ENCODE data around the gene CSRP2.

CSRP2 gene

DNA sequence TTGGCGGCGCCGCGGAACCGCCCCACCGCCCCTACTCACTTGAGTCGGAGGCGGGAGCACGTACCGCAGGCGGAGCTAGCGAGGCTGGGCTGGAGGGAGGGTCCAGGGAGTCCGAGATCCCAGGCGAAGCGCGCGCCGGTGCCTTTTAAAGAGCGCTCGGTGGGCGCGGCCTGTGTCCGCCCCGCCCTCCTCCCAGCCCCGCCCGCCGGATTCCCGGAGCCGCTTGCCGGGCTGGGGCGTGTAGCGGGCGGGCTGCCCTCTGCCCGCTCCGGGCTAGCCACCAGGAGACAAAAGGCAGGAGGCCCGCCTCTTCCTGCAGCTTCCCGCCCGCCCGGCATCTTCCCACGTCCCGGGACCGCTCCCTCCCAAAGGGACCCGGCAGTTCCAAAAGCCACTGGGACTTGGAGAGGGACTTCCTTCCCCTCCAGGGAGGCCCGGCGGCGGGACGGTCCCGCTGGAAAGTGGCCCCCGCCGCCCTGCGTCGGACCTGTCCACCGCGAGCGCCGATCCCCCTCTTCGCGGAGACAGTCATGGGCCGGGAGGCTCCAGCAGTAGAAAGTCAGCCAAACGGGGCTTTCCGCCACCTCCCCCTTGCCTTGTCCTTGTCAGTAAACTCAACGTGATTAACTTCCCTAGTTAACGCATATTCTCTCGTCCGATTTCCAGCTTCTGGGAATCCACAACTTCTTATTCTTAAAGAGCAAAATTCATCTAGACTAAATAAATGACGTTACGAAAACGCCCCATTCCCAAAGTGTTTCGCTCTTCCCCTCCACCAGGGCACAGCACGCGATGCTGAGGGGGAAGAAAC, at the start of gene CSRP2:
Gene CSRP2 (minus strand): TSS at position 121 of the 811 bp plus-strand sequence. CDS start 12,759 bp downstream, outside the sequence.
- peak; percentile 97 for DNase-seq
- in situ Hi-C loops (cut with HindIII; ENCODE audit: low pct_ligation_motif_present, low pct_unique_long_range_greater_than_20kb, low sequenced_read_pairs) = no loop called here

DNA sequence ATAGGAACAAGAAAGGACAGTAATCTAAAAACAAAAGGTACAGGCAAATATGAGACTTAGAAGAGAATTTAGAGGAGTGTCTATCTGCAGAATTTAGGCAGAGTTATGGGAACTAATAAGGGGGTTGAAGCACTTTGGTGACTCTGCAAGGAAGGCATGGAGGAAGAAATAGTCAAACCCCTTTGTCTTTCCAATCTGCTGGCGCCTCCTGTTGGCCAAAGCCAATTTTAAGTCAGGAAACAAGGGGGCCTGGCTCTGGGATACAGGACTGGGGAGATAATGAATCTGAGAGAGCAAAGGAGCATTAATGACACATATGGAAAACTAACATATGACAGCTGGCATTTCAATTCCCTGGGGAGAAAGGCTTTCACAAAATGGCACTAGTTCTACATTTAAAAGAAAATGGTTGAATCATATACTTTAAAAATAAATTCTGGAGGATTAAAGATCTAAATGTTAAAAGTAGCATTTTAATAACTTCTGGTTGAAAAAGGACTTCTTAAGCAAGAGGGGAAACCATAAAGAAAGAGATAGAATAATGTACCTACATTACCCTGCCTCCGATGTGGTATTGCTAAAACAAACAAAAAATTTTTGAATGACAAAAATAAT, 48.5 kb upstream of the CSRP2 start:
- in situ Hi-C loops (cut with HindIII; ENCODE audit: low pct_ligation_motif_present, low pct_unique_long_range_greater_than_20kb, low sequenced_read_pairs) = no loop called here
- peak; percentile 76 for DNase-seq

DNA sequence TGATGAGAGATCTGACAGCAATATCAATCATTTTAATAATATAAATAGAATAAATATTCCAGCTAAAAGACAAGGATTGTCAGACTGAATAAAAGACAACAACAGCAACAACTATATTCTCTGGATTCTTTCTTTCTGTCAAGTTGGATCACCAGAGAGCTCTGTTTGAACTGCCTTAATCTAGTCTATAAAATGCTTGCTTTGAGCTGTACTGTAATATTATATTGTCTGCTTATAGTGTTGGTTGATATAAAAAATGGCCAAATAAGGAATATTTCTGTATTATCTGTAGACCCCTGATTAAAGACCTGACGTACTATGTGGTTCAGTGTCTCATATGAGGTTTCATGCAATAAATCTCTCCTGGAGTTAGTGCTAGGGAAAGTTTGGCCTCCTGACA, 46.3 kb upstream of the CSRP2 start:
- no peak for DNase-seq
- in situ Hi-C loops (cut with HindIII; ENCODE audit: low pct_ligation_motif_present, low pct_unique_long_range_greater_than_20kb, low sequenced_read_pairs) = no loop called here

DNA sequence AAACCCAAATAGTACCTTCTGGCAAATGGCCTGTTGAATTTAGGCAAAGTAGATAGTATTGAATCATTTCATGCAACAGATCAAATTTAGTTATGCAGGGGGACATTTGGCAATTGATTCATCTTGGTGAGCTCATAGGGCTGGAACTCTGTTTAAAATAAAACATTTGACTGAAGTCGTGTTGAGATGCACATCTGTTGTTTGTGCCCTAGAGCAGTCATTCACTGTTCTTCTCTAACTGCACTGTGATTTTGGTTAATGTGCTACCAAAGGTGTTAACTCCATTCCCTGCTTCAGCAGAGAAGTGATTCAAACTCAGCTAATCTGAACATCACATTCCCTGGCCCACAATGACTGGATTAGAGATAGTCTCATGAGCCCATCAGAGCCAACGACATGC, 44.0 kb upstream of the CSRP2 start:
- in situ Hi-C loops (cut with HindIII; ENCODE audit: low pct_ligation_motif_present, low pct_unique_long_range_greater_than_20kb, low sequenced_read_pairs) = no loop called here
- no peak for DNase-seq

DNA sequence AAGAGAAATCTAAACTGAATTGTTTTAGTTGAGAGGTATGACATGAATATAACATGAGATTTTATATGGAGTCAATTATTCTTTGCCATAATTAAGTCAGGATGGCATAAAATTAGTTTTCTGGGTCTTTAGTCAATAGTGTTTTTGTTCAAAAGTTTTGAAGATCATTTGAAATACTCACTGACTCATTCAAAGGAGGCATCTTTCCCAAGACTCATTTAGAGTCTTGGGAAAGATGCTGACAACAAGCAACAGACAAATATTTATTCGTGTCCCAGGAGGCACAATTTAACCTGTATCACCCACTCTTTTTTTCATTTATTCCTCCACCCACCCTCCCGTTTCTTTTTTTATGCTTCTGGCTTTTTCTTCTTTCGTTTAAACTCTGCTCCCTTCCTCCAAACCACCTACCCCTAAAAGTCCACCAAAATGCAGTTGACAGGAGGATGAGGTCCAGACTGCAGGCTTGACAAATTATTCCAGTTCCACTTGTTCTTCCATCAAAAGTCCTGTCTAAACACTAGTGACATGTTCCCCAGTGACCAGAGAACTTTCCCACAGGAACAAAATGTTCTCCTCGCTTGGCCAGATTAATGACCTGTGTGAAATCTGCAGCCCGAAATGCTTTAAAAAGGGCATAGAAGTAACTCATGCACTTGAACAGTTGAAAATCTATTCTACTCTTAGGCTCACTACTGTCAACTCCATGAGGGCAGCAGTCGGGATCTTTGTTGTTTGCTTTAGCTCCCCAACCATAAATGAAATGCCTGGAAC, 43.3 kb upstream of the CSRP2 start:
- in situ Hi-C loops (cut with HindIII; ENCODE audit: low pct_ligation_motif_present, low pct_unique_long_range_greater_than_20kb, low sequenced_read_pairs) = no loop called here
- DNase-seq = no peak

DNA sequence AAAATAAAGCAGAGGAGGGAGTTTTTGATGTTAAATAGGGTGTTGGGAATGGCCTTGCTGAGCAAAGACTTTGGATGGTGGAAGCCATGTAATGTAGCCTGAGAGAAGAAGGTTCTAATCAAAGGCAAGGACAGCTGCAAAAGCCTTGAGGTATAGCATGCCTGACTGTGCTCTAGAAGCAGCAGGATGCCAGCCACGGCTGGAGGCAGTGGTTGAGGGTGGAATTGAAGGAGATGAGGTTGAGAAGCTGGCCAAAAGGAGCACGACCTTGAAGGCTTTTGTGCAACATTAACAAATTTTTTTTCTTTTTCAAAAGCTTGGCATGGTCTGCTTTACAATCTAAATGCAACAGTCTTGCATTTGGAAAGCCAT, 42.3 kb upstream of the CSRP2 start:
- in situ Hi-C loops (cut with HindIII; ENCODE audit: low pct_ligation_motif_present, low pct_unique_long_range_greater_than_20kb, low sequenced_read_pairs) = no loop called here
- no peak for DNase-seq

DNA sequence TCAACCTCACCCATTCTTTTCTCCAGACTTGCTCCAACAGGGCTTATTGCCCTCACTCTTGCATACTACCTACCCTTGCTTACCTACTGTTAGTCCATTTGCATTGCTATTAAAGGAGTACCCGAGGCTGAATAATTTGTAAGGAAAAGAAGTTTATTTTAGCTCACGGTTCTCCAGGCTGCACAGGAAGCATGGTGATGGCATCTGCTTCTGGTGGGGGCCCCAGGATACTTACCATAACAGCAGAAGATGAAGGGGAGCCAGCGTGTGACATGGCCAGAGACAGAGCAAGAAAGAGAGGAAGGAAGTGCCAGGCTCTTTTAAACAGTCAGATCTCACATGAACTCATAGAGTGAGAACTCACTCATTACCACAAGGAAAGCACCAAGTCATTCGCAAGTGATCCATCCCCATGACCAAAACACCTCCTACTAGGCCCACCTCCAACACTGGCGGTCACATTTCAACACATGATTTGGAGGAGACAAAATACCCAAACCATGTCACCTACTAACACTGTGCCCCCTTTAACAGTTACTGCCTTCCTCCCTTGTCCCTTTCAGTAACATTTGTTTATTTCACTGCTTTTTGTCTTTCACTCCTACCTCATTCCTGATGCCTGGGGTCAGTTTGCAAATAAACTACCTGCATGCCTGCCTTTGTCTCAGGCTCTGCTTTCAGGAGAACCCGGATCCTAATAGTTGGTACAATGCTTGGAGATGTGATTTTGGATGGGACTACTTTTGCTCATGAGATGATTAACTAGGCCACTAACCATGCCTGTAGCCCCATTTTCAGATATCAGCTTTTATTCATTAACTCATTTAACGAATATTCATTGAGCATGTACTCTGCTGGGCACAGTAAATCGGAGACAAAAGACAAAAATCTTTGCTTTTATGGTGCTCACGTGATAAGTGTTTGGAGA, 41.6 kb upstream of the CSRP2 start:
- no peak for DNase-seq
- in situ Hi-C loops (cut with HindIII; ENCODE audit: low pct_ligation_motif_present, low pct_unique_long_range_greater_than_20kb, low sequenced_read_pairs) = no loop called here

DNA sequence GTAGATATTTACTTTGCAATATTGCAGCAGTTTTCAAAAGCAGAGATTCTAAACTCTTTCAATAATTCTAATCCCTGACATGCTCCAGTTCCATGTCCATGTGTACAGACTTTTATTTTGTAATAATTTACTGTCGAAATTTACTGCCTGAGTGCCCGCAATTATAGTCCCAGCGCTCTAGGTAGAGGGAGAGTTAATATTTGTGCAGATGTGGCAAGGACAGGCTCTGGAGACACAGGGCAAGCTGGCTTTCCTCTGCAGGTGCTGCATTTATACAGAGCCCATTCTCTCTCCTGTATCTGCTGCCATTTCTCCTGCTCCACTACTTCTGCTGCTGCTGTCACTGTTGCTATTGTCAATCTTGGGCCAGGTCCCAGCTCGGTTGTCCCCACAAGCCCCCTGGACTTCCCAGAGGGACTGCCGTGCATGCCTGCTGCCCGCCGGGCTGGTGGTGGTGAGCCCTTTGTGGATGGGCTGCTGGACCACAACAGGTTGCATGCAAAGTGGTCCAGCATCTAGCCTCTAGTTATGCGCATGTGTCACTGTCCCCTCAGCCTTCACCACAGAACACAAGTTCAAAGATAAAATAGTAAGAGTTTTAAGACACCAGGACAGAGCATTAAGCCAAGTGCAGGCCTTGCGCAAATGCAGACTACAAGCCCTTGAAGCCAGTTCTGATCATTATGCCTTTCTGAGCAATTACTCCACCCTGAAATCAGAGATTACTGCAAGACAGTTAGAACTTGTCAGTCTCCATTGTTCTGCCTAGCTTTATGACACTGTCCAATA, 40.8 kb upstream of the CSRP2 start:
- in situ Hi-C loops (cut with HindIII; ENCODE audit: low pct_ligation_motif_present, low pct_unique_long_range_greater_than_20kb, low sequenced_read_pairs) = no loop called here
- DNase-seq = no peak

DNA sequence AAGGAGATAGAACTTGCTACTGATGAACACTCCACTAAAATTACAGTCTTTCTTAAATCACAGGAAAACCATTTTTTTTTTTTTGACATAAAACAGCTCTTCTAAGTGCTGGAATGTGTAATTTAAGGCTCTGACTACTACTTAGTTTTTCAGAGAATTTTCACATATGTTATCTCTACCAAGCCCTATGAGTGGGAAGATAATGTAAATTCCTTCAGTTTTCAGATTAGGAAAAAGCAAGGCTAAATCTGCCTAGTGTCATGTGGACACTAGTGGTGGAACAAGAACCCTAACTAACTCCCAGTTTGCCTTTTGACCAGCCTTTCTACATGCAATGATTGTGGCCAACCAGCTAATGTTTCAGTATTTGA, 37.3 kb upstream of the CSRP2 start:
- in situ Hi-C loops (cut with HindIII; ENCODE audit: low pct_ligation_motif_present, low pct_unique_long_range_greater_than_20kb, low sequenced_read_pairs) = no loop called here
- no peak for DNase-seq

DNA sequence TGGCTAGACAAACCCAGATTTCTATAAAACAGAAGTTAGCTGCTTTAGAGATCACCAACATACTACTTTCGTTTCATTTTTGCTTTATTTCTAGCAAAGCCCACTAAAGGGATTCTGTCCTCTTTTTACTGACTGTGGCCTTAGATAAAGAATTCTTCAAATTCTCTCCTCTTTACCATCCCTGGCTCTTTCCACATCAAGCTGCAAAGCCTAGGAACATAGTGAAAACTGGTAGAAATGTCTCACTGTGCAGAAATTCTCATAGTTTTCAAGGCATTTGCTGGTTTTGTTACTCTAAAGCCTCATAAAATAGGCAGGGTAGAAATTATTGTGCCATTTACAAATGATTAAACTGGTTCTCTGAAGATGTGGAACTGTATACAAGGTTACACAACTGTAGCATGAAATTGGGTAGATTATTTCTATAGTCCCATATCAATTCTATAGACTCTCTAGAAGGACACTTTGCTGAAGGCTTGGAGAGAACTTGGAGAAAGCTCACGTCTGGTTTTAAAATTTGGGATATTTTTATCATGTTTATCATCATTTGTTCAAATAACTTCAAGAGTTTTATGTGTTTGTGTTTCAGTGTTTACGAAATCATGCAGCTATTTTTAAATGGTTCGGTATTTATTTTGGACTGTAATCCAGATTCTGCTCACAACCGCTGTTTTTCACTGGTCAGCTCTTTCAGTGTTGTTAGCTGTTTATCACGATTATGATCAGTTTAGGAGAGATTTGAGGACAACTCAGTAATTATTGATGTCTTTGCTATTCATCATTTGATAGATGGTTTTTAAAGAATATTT, 36.7 kb upstream of the CSRP2 start:
- in situ Hi-C loops (cut with HindIII; ENCODE audit: low pct_ligation_motif_present, low pct_unique_long_range_greater_than_20kb, low sequenced_read_pairs) = no loop called here
- DNase-seq = no peak

DNA sequence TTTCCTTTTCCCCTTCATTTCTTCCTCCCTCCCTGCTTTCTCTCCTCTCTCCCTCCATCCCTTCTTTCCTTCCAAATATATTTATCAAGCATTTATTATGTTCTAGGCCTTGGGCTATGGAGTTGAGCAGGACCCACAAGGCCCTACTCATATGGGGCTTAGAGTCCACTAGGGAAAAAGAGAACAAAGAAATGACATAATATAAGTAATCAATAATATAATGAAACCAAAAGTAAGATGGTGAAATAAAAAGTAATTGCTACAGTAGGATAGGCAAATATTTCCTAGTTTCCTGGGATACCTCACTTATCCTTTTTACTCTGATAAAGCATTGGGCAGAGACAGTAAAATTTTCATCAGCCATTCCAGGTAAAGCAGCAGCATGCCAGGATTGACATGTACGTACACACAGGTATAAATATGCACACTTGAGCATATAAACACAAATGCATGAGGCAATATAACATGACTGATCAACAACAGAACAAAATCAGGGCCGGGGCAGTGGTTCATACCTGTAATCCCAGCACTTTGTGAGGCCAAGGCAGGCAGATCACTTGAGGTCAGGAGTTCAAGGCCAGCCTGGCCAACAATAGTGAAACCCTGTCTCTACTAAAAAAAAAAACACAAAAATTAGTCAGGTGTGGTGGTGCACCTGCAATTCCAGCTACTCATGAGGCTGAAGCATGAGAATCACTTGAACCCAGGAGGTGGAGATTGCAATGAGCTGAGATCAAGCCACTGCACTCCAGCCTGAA, 35.5 kb upstream of the CSRP2 start:
- DNase-seq = no peak

DNA sequence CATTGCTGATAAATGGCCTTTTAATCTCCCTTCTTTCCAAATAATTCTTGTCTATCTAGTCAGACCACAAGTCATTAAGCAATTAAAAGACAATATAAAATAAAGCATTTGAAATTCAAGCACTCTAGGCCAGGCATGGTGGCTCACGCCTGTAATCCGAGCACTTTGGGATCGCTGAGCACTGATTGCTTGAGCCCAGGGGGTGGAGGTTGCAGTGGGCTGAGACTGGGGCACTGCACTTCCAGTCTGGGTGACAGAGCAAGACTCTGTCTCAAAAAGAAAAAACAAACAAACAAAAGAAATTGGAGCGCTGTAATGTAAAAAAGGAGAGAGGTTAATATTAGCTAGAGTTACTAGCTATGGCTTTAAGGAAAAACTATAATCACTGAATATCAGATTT, 30.5 kb upstream of the CSRP2 start:
- in situ Hi-C loops (cut with HindIII; ENCODE audit: low pct_ligation_motif_present, low pct_unique_long_range_greater_than_20kb, low sequenced_read_pairs) = no loop called here
- DNase-seq = no peak

More for the DNA sequence above, 35.5 kb upstream of the CSRP2 start:
- in situ Hi-C loops (cut with HindIII; ENCODE audit: low pct_ligation_motif_present, low pct_unique_long_range_greater_than_20kb, low sequenced_read_pairs) = no loop called here

DNA sequence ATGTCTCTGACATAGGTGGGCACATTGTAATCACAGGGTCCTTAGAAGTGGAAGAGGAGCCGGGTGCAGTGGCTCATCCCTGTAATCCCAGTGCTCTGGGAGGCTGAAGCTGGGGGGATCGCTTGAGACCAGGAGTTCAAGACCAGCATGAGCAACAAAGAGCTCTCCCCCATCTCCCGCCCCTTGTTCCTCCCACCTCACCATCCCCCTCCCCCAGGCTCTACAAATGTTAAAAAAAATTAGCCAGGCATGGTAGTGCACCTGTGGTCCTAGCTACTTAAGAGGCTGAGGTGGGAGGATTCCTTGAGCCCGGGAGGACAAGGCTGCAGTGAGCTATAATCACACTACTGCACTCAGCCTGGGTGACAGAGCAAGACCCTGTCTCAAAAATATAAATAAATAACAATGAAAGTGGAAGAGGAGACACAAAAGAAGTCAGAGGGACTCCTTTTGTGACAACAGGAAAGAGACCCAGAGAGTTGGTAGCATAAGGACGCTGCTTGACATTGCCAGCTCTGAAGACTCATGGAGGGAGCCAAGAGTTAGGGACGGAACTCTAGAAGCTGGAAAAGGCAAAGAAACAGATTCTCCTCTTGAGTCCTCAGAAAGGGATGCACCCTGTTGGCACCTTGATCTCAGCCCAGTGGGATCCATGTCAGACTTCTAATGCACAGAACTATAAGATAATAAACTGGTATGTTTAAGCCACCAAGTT, 29.6 kb upstream of the CSRP2 start:
- no peak for DNase-seq
- in situ Hi-C loops (cut with HindIII; ENCODE audit: low pct_ligation_motif_present, low pct_unique_long_range_greater_than_20kb, low sequenced_read_pairs) = no loop called here

DNA sequence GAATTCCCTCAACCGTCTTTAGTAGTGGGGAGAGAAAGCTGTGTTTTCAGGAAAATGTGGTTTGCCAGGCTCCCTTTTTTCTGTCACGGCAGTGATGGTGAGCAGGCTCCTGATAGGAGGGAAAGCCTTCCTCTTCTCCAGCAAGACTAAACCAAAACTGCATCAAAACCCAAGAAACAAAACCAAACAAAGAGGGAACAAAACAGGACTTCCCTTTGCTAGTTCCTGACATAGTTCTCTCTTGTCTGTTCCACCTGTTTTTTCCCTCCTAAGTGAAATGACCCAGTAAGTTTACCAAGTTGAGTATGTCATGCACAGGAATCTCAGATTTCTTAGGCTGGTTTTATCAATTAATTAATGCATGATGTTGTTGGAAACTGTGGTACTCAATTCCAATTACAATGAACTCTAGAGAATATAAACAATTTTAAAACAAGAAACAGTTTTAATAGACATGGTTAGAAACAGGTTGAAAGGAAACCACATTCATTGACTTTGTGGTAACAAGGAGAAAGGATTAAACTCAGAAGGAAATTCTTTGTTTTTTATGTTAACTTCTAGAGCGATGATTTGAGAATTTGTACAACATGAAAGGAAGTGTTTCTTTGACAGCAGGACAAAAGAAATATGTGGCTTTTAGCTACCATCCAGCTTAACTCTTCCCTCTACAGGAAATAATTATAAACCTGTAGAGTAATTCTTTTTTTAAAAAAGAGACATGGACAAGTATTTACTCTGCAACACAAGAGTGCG, 23.0 kb upstream of the CSRP2 start:
- no peak for DNase-seq
- in situ Hi-C loops (cut with HindIII; ENCODE audit: low pct_ligation_motif_present, low pct_unique_long_range_greater_than_20kb, low sequenced_read_pairs) = no loop called here

DNA sequence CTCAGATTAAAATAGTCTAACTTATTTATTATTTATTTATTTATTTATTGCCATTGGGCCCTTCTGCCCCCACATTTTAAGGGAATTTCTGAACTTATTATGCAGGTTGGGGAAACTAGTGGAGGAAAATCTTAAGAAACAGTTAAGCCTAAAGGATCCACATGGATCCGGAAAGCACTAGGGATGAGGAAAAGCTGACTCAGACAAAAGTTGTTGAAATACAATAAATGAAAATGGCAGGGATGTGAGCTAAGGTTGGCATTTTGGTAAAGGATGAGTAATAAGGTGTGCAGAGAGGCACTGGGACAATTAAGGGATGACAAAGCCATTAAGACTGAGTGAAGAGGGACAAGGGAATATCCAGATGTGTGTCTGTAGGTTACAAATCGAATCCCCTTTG, 20.7 kb upstream of the CSRP2 start:
- DNase-seq = no peak
- in situ Hi-C loops (cut with HindIII; ENCODE audit: low pct_ligation_motif_present, low pct_unique_long_range_greater_than_20kb, low sequenced_read_pairs) = no loop called here

Data from ACHN (cell line).